ENCODE results near the gene PCDHA3. TPM values are rescaled to one million over a fixed set of nuclear protein-coding genes. Genes with fewer than 3 reads are reported as not detected.
"Not testable (repeated sequence)": the region's sequence is repeated elsewhere in the genome, so short reads cannot be mapped to it uniquely, and the experiment has no call there.

PCDHA3 gene
- total RNA-seq, 1 experiment from 2014 or later, result not detected

DNA sequence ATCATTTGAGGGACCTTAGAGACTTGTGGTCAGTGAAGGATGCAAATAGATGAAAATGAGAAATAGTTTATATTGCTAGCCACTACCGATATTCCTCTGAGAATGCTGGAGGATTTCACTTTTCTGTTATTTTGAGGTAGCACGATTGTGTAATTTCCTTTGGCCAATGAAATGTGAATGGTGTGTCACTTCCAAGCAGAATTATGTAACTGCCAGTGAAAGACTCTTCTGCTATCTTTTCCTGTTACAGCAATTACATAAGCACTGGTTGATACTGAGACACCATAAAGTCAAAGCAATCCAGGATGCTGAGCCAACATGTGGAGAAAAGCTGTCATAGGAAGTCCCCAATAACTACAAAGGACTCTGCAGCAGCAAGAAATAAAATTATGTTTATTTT lies 9.8 kb upstream of the PCDHA3 start:
- no peaks in the 10 kb centered on the region for H3K4me1 ChIP-seq (replicated peaks; ENCODE audit: insufficient read depth)
- peaks cover 10% of the 10 kb centered on the region; the same call in 1 of the 2 replicates for H3K27me3 ChIP-seq (ENCODE audit: insufficient read depth, low read depth)
- no peak overlapping the region for H3K27ac ChIP-seq
- peaks cover 24% of the 10 kb centered on the region for H3K9me3 ChIP-seq (ENCODE audit: insufficient read depth, low read depth)
- BruUV-seq (replicated peaks), result no TSS peak
- H3K79me2 ChIP-seq (ENCODE audit: low read depth), result no peaks in the 10 kb centered on the region
- intact Hi-C loops (cut with micrococcal nuclease; ENCODE audit: unreplicated experiment), result no loop called here
- no peak overlapping the region for H3K4me2 ChIP-seq
- POLR2A ChIA-PET (ENCODE audit: unreplicated experiment), result no interaction called here
- no peak overlapping the region for H3K4me3 ChIP-seq
- no peaks in the 10 kb centered on the region for H4K20me1 ChIP-seq (ENCODE audit: insufficient read depth)
- H3F3A ChIP-seq (ENCODE audit: insufficient read depth, low read depth), result no peaks in the 10 kb centered on the region
- H2AFZ ChIP-seq, result no peak overlapping the region
- no peaks in the 10 kb centered on the region for H3K36me3 ChIP-seq (ENCODE audit: low read depth)
- no peaks in the 10 kb centered on the region for H3K9me2 ChIP-seq (ENCODE audit: insufficient read depth)
- CTCF ChIA-PET, result no interaction called here
- TF ChIP-seq, protein P1, sequence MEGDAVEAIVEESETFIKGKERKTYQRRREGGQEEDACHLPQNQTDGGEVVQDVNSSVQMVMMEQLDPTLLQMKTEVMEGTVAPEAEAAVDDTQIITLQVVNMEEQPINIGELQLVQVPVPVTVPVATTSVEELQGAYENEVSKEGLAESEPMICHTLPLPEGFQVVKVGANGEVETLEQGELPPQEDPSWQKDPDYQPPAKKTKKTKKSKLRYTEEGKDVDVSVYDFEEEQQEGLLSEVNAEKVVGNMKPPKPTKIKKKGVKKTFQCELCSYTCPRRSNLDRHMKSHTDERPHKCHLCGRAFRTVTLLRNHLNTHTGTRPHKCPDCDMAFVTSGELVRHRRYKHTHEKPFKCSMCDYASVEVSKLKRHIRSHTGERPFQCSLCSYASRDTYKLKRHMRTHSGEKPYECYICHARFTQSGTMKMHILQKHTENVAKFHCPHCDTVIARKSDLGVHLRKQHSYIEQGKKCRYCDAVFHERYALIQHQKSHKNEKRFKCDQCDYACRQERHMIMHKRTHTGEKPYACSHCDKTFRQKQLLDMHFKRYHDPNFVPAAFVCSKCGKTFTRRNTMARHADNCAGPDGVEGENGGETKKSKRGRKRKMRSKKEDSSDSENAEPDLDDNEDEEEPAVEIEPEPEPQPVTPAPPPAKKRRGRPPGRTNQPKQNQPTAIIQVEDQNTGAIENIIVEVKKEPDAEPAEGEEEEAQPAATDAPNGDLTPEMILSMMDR (conservative IDR thresholded peaks at IDR 0.05), result no peak
- TF ChIP-seq EZH2 (IDR thresholded peaks at IDR 0.05; ENCODE audit: low read depth), result no peak
- DNase-seq, result no peak

DNA sequence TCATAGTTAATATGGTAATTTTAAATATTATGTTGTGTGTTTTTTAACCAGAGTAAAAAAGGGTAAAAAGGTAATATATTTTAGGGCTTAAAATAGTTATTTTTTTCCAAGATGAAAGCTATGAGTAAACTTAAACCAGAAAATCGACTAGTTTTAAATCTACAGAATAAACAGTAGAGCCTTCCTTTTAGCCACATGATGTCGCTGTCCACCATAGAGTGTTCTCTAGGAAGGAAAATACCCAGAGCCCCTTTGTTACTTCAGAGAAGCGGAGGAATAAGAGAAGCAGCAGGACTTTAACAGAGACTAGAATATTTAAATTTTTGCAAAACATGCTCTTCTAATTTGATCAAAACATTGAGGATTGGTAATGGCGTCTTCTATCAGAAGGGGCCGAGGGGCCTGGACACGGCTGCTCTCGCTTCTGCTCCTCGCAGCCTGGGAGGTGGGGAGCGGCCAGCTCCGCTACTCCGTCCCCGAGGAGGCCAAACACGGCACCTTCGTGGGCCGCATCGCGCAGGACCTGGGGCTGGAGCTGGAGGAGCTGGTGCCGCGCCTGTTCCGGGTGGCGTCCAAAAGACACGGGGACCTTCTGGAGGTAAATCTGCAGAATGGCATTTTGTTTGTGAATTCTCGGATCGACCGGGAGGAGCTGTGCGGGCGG lies 6.1 kb upstream of the PCDHA3 start, which contains the start of gene PCDHA2:
PCDHA2 (plus strand) TSS at position 258 of the 664 bp plus-strand sequence.
- Histone ChIP-seq H3F3A (ENCODE audit: insufficient read depth, low read depth) (no peaks in the 10 kb centered on the region), H3K4me2 (peak within 1 kb of the TSS; percentile 20; the same call in 1 of the 2 replicates), H4K20me1 (ENCODE audit: insufficient read depth) (no peaks in the 10 kb centered on the region), H3K9me2 (ENCODE audit: insufficient read depth) (no peaks in the 10 kb centered on the region; the same call in 1 of the 2 replicates), H3K4me3 (no peak within 1 kb of the TSS), H3K79me2 (ENCODE audit: low read depth) (no peaks in the 10 kb centered on the region), H3K27me3 (ENCODE audit: insufficient read depth, low read depth) (peaks cover under 1% of the 10 kb centered on the region; the same call in 1 of the 2 replicates), H3K9me3 (ENCODE audit: insufficient read depth, low read depth) (peaks cover 19% of the 10 kb centered on the region; the same call in 1 of the 2 replicates), H3K27ac (no peak within 1 kb of the TSS), H3K4me1 (replicated peaks; ENCODE audit: insufficient read depth) (no peaks in the 10 kb centered on the region), H3K36me3 (ENCODE audit: low read depth) (no peaks in the 10 kb centered on the region), H2AFZ (no peak within 1 kb of the TSS; the same call in 1 of the 2 replicates)
- ChIA-PET CTCF (no interaction called here), POLR2A (ENCODE audit: unreplicated experiment) (no interaction called here)
- TF ChIP-seq EZH2 (IDR thresholded peaks at IDR 0.05; ENCODE audit: low read depth), result no peak
- TF ChIP-seq, protein P1 (conservative IDR thresholded peaks at IDR 0.05), result no peak
- BruUV-seq (replicated peaks), result no TSS peak
- intact Hi-C loops (cut with micrococcal nuclease; ENCODE audit: unreplicated experiment), result loop anchor here (1.0 kb wide), 1 partner anchor 247 kb away; no protein-coding TSS in a partner anchor
- no peak for DNase-seq

DNA sequence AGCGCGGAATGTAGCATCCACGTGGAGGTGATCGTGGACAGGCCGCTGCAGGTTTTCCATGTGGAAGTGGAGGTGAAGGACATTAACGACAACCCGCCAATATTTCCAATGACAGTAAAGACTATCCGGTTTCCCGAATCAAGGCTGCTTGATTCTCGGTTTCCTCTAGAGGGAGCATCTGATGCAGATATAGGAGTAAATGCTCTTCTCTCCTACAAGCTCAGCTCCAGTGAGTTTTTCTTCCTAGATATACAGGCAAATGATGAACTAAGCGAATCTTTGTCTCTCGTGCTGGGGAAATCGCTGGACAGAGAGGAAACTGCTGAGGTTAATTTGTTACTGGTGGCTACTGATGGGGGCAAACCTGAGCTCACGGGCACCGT lies 5.6 kb upstream of the PCDHA3 start:
- Histone ChIP-seq H4K20me1 (ENCODE audit: insufficient read depth) (no peaks in the 10 kb centered on the region), H3K4me3 (no peak overlapping the region), H3K36me3 (ENCODE audit: low read depth) (no peaks in the 10 kb centered on the region), H3K79me2 (ENCODE audit: low read depth) (no peaks in the 10 kb centered on the region), H3K9me2 (ENCODE audit: insufficient read depth) (no peaks in the 10 kb centered on the region; the same call in 1 of the 2 replicates), H3K4me2 (no peak overlapping the region; the same call in 1 of the 2 replicates), H2AFZ (no peak overlapping the region), H3K27me3 (ENCODE audit: insufficient read depth, low read depth) (no peaks in the 10 kb centered on the region), H3K4me1 (replicated peaks; ENCODE audit: insufficient read depth) (no peaks in the 10 kb centered on the region), H3F3A (ENCODE audit: insufficient read depth, low read depth) (no peaks in the 10 kb centered on the region), H3K9me3 (ENCODE audit: insufficient read depth, low read depth) (peaks cover 24% of the 10 kb centered on the region; the same call in 1 of the 2 replicates), H3K27ac (no peak overlapping the region)
- CTCF ChIA-PET, result interaction anchor here (0.6 kb wide), 1 partner anchor 525 kb away, joined by 4 read pairs; the partner anchor contains the start of gene TAF7
- no peak for DNase-seq
- no TSS peak for BruUV-seq (replicated peaks)
- TF ChIP-seq, protein P1 (conservative IDR thresholded peaks at IDR 0.05), result peak; percentile 18; the same call in 1 of the 2 replicates
- no peak for TF ChIP-seq EZH2 (IDR thresholded peaks at IDR 0.05; ENCODE audit: low read depth)
- intact Hi-C loops (cut with micrococcal nuclease; ENCODE audit: unreplicated experiment), result no loop called here
- POLR2A ChIA-PET (ENCODE audit: unreplicated experiment), result no interaction called here

DNA sequence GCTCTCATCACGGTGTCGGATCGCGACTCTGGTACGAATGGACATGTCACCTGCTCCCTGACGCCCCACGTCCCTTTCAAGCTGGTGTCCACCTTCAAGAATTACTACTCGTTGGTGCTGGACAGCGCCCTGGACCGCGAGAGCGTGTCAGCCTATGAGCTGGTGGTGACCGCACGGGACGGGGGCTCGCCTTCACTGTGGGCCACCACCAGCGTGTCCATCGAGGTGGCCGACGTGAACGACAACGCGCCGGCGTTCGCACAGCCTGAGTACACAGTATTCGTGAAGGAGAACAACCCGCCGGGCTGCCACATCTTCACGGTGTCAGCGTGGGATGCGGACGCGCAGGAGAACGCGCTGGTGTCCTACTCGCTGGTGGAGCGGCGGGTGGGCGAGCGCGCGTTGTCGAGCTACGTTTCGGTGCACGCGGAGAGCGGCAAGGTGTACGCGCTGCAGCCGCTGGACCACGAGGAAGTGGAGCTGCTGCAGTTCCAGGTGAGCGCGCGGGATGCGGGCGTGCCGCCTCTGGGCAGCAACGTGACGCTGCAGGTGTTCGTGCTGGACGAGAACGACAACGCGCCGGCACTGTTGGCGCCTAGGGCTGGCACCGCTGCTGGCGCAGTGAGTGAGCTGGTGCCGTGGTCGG lies 4.7 kb upstream of the PCDHA3 start:
- DNase-seq; H3F3A ChIP-seq (ENCODE audit: insufficient read depth, low read depth); intact Hi-C loops (cut with micrococcal nuclease; ENCODE audit: unreplicated experiment); H3K4me1 ChIP-seq (replicated peaks; ENCODE audit: insufficient read depth); BruUV-seq (replicated peaks); H2AFZ ChIP-seq; POLR2A ChIA-PET (ENCODE audit: unreplicated experiment); H3K4me2 ChIP-seq; H3K9me2 ChIP-seq (ENCODE audit: insufficient read depth); CTCF ChIA-PET; H3K79me2 ChIP-seq (ENCODE audit: low read depth); H3K27ac ChIP-seq; H3K4me3 ChIP-seq; H3K27me3 ChIP-seq (ENCODE audit: insufficient read depth, low read depth); H3K36me3 ChIP-seq (ENCODE audit: low read depth); H4K20me1 ChIP-seq (ENCODE audit: insufficient read depth): not testable (repeated sequence)
- H3K9me3 ChIP-seq (ENCODE audit: insufficient read depth, low read depth), result peaks cover 25% of the 10 kb centered on the region; the same call in 1 of the 2 replicates
